ENCODE data around the gene ZDHHC22.

DNA sequence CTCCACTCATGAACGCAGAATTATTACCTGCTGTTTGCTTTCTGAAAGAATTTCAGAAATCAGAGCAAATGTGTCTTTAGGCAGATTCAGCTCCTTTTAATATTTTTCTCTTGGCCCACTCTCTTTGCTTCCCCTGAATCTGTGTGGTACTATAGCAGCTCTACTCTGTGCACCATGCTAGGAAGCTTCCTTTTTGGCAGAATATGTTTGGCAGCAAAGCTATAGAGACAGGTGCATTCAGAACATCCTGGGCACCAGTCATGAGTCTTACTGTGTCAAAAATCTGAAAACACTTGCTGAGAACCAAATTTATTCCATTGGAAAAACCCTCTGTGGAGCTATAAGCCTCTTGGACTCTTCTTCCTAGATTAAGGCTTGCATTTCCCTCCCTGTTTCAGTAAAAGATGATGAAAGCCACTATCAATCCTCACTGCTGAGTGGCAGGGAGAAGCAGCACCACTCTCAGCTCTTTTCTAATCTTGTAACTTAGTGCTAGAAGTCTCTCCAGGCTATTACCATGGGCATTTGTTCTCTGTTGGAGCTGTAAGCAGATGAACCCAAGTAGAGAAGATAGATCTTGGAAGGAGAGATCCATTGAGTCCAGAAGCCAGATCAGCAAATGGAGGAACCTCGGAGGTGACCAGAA is 25.3 kb downstream of the ZDHHC22 start:
- TF ChIP-seq, protein P1, sequence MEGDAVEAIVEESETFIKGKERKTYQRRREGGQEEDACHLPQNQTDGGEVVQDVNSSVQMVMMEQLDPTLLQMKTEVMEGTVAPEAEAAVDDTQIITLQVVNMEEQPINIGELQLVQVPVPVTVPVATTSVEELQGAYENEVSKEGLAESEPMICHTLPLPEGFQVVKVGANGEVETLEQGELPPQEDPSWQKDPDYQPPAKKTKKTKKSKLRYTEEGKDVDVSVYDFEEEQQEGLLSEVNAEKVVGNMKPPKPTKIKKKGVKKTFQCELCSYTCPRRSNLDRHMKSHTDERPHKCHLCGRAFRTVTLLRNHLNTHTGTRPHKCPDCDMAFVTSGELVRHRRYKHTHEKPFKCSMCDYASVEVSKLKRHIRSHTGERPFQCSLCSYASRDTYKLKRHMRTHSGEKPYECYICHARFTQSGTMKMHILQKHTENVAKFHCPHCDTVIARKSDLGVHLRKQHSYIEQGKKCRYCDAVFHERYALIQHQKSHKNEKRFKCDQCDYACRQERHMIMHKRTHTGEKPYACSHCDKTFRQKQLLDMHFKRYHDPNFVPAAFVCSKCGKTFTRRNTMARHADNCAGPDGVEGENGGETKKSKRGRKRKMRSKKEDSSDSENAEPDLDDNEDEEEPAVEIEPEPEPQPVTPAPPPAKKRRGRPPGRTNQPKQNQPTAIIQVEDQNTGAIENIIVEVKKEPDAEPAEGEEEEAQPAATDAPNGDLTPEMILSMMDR (IDR thresholded peaks at IDR 0.05) = no peak
- TF ChIP-seq POLR2A (IDR thresholded peaks at IDR 0.05) = no peak
